Karpas-422 (cell line): ENCODE results near the gene CCDC78. TPM values are rescaled to one million over a fixed set of nuclear protein-coding genes. Genes with fewer than 3 reads are reported as not detected.
A peak's percentile ranks its signal among the peaks of the same experiment; 100 is the strongest.

Source experiments
- DNase-seq: peaks from one replicate; pipeline ENCODE4 v3.0.0-alpha.2; 2015
- H2AFZ ChIP-seq: fragments of 200-600 bp; sonication (generic); 2 replicates; pipeline ENCODE4 v1.6.1; 2014; ENCODE audit warnings: antibody characterized with exemption, low read length, mixed read lengths
- H3K27ac ChIP-seq: fragments of 200-600 bp; sonication (generic); 2 replicates; pipeline ENCODE4 v1.5.1; 2014; ENCODE audit warnings: mild to moderate bottlenecking, low read length, moderate library complexity
- H3K27me3 ChIP-seq: fragments of 200-600 bp; sonication (generic); 2 replicates; pipeline ENCODE4 v1.6.1; 2014; ENCODE audit warnings: low read length, mixed read lengths
- H3K36me3 ChIP-seq: fragments of 200-600 bp; sonication (generic); 2 replicates; pipeline ENCODE4 v1.6.1; 2014; ENCODE audit warnings: low read length, mixed read lengths; ENCODE audit not compliant: insufficient read depth
- H3K4me1 ChIP-seq: fragments of 200-600 bp; sonication (generic); 2 replicates; pipeline ENCODE4 v1.6.1; 2014; ENCODE audit warnings: mild to moderate bottlenecking, low read length, mixed read lengths
- H3K4me2 ChIP-seq: fragments of 200-600 bp; sonication (generic); 2 replicates; pipeline ENCODE4 v1.6.1; 2014; ENCODE audit warnings: low read length, low read depth, mild to moderate bottlenecking; ENCODE audit not compliant: poor library complexity, severe bottlenecking
- H3K4me3 ChIP-seq: fragments of 200-600 bp; sonication (generic); 2 replicates; pipeline ENCODE4 v1.5.1; 2014; ENCODE audit warnings: mild to moderate bottlenecking, antibody characterized with exemption, low read length, mixed read lengths
- H3K79me2 ChIP-seq: fragments of 200-600 bp; sonication (generic); 2 replicates; pipeline ENCODE4 v1.6.1; 2014; ENCODE audit warnings: mild to moderate bottlenecking, low read length, mixed read lengths
- H3K9ac ChIP-seq: fragments of 200-600 bp; sonication (generic); 2 replicates; pipeline ENCODE4 v1.6.0; 2014; ENCODE audit warnings: low read length
- H3K9me2 ChIP-seq: fragments of 200-600 bp; sonication (generic), shearing (Covaris generic); replicated peaks from 2 replicates; pipeline ENCODE4 v1.6.0; 2014; ENCODE audit warnings: mild to moderate bottlenecking, low read length, moderate library complexity; ENCODE audit not compliant: insufficient read depth
- H3K9me3 ChIP-seq: fragments of 300-700, 200-600 bp; sonication (generic); 2 replicates; pipeline ENCODE4 v1.6.1; 2014; ENCODE audit warnings: low read length, mixed read lengths
- H4K20me1 ChIP-seq: fragments of 200-600 bp; sonication (generic); 2 replicates; pipeline ENCODE4 v1.6.1; 2014; ENCODE audit warnings: mild to moderate bottlenecking, antibody characterized with exemption, low read length, low read depth; ENCODE audit not compliant: insufficient read depth
- total RNA-seq: library from RNA; depleted of rRNA; stranded (reverse); fragments of >200 nt; shearing (Covaris generic); gene quantifications from 2 replicates; pipeline ENCODE4 v1.2.3, GENCODE V29; 2014; ENCODE audit warnings: low replicate concordance

The CCDC78 gene
- total RNA-seq, 1 experiment from 2014 or later: 29.4 TPM

DNA sequence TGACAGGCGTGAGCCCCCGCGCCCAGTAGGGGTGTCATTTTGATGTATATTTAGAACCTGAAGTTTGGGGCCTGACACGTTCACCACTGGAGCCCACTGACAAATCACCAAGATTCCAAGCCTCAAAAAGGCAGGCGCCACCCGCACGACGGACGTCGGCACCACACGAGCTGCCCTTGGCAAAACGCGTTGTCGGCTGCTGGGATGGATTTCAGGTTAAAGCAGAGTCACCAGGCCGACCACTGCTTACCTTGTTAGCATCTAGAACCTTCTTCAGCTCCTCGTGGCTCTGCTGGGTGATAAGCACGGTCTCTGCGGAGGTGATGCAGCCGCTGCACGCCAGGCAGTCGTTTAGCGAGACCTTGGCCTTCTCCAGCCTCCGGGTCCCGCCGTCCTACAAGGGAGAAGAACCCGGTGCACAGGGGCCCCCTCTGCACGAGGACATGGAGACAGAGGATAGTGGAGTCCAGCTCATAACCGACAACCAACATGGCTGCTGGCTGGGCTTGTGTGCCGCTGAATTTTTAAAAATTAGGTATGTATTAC, 10.8 kb upstream of the CCDC78 start:
- peaks cover 41% of the 10 kb centered on the region for H3K4me1 ChIP-seq
- no peaks in the 10 kb centered on the region for H3K27me3 ChIP-seq
- no peaks in the 10 kb centered on the region for H3K9me3 ChIP-seq
- H3K9me2 ChIP-seq: no peaks in the 10 kb centered on the region
- H3K4me2 ChIP-seq: peak overlapping the region; percentile 98
- DNase-seq: no peak
- H3K9ac ChIP-seq: peak overlapping the region; percentile 98
- no peaks in the 10 kb centered on the region for H4K20me1 ChIP-seq
- H3K4me3 ChIP-seq: peak overlapping the region; percentile 64
- H3K36me3 ChIP-seq: peaks cover 14% of the 10 kb centered on the region; the same call in 1 of the 2 replicates
- H2AFZ ChIP-seq: no peak overlapping the region
- H3K79me2 ChIP-seq: peaks cover 7% of the 10 kb centered on the region; the same call in 1 of the 2 replicates
- H3K27ac ChIP-seq: peak overlapping the region; percentile 99

GRCh38 chr16:735982-736453, 9.8 kb upstream of the CCDC78 start:
- no peak for DNase-seq
- Histone ChIP-seq H3K9me2 (no peaks in the 10 kb centered on the region), H3K27ac (peak overlapping the region; percentile 99; the same call in 1 of the 2 replicates), H3K4me3 (no peak overlapping the region), H3K27me3 (no peaks in the 10 kb centered on the region), H3K4me2 (no peak overlapping the region), H3K9ac (no peak overlapping the region), H3K4me1 (peaks cover 49% of the 10 kb centered on the region), H3K36me3 (peaks cover 14% of the 10 kb centered on the region; the same call in 1 of the 2 replicates), H4K20me1 (no peaks in the 10 kb centered on the region), H3K79me2 (peaks cover 7% of the 10 kb centered on the region; the same call in 1 of the 2 replicates), H3K9me3 (no peaks in the 10 kb centered on the region), H2AFZ (no peak overlapping the region)

DNA sequence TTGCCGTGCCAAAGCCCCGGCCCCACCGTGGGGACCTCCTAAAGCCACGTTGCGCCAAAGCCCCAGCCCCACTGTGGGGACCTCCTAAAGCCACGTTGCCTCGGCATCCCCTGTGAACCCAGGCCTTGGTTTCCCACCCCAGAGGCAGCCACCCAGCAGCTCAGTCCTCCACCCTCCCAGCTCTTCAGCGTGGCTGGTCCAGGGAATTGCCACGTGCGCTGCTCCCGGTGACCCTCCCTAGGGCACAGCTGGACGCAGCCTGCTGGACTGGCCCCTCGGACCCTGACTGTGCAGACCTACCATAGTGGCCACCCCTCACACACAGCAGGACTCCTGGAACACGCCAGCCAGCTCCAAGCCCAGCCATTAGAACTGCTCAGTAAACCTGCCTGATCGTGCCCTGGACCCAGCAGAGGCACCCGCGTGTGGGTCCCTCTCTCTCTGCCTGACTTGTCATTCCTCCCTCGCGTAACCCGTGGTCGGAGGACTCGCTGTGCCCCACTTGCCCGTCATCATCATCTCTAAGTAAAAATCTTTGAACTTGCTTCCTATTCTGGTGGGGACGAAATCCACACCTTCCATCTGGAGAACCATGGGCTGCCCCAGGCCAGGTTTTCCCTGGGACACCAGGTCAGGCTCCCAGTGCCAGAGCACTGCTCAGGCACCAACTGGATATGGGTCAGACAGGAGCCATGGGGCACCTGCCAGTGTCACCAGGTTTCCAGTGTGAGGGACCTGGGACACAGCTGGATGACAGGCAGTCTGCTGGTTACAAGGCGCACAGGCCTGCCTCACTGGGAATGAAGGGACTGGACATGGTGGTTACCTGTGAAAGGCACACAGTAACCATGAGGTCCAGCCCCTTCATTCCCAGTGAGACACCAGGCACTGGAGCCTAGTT, 9.0 kb upstream of the CCDC78 start:
- Histone ChIP-seq H3K4me1 (peaks cover 55% of the 10 kb centered on the region), H3K9ac (no peak overlapping the region), H3K4me3 (no peak overlapping the region), H3K9me2 (no peaks in the 10 kb centered on the region), H2AFZ (no peak overlapping the region), H3K27ac (peak overlapping the region; percentile 99; the same call in 1 of the 2 replicates), H3K79me2 (peaks cover 5% of the 10 kb centered on the region), H3K4me2 (no peak overlapping the region), H4K20me1 (no peaks in the 10 kb centered on the region), H3K9me3 (no peaks in the 10 kb centered on the region), H3K36me3 (peaks cover 15% of the 10 kb centered on the region; the same call in 1 of the 2 replicates), H3K27me3 (no peaks in the 10 kb centered on the region)
- DNase-seq: no peak

DNA sequence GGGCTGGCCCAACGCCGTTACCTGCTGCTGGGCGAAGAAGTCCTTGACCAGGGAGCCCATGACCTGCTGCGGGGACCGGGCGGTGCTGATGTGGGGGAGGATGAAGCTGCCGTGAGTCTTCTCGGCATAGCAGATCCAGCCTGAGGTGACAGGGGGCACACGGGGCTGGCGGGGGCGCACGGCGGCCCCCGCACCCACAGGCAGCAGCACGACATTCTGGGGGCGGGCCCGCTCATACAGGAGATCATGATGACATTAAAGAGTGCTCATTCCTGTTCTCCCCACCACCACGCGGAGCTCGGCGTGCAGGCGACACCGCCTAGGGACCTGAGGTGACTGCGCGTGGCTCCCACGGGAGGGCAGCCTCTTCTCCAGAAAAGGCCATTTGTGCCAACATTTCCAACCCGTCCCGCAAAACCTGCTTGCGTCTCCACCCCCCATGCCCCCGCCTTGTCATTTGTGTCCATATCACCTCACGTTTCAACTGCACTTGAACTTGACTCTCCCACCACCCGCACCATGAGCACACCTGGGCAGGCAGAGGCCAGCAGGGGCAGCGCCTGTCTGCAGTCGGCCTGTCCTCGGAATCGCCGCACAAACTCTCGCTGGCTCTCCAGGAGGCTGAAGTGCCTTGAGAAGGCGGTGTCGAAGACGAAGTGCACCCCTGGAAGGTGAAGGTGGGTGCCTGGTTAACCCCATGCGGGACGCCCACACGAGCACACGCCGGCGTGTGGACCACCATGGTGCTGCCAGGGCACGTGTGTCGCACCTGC, 8.2 kb upstream of the CCDC78 start:
- no peak overlapping the region for H2AFZ ChIP-seq
- H3K4me1 ChIP-seq: peaks cover 55% of the 10 kb centered on the region
- H3K27me3 ChIP-seq: no peaks in the 10 kb centered on the region
- no peaks in the 10 kb centered on the region for H3K9me3 ChIP-seq
- peaks cover 17% of the 10 kb centered on the region; the same call in 1 of the 2 replicates for H3K36me3 ChIP-seq
- DNase-seq: no peak
- no peak overlapping the region for H3K4me2 ChIP-seq
- H3K9ac ChIP-seq: no peak overlapping the region
- H4K20me1 ChIP-seq: no peaks in the 10 kb centered on the region
- no peak overlapping the region for H3K4me3 ChIP-seq
- H3K27ac ChIP-seq: no peak overlapping the region
- no peaks in the 10 kb centered on the region for H3K9me2 ChIP-seq
- peaks cover 11% of the 10 kb centered on the region for H3K79me2 ChIP-seq

DNA sequence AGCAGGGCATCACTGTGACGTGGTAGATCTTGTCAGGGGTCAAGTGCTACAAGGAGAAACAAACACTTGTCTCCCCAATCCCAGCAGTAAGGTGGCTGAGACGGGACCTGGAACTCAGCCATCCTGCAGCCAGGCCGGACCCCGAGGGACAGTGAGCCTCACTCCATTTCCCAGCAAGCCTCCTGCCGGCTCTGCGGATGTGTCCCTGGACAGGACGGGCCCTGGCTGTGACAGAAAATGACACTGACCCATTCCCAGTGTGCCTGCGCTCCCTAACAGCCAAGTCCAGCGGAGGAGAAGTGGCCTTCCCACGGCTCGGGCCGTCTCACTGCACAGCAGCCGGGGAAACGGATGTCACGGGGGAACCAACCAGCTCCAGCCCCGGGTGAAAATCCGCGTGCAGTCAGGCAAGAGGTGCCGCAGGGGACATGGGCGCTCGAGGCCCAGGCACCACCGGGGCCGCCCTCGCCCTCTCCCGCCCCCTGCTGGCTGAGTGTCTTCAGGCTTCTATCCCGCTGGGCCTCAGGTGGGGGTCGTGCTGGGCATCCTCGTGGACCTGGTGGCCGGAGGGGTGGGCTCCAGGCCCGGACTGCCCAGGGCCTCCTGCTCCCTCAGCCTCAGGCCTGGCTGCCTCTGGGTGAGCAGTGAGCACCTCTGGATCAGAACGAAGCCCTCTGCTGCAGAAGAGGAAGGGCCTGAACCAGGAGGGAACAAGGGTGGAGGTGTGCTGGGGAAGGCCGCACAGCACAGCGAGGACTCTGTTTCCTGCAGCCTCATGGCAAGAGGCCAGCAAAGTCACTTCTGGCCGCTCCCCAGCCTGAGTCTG, 7.4 kb upstream of the CCDC78 start:
- Histone ChIP-seq H4K20me1 (no peaks in the 10 kb centered on the region), H3K36me3 (peaks cover 17% of the 10 kb centered on the region; the same call in 1 of the 2 replicates), H3K79me2 (peaks cover 18% of the 10 kb centered on the region), H3K27me3 (no peaks in the 10 kb centered on the region), H2AFZ (no peak overlapping the region), H3K4me3 (no peak overlapping the region), H3K9me3 (no peaks in the 10 kb centered on the region), H3K4me1 (peaks cover 54% of the 10 kb centered on the region), H3K27ac (no peak overlapping the region), H3K9me2 (no peaks in the 10 kb centered on the region), H3K9ac (no peak overlapping the region), H3K4me2 (no peak overlapping the region)
- DNase-seq: peak; percentile 72

DNA sequence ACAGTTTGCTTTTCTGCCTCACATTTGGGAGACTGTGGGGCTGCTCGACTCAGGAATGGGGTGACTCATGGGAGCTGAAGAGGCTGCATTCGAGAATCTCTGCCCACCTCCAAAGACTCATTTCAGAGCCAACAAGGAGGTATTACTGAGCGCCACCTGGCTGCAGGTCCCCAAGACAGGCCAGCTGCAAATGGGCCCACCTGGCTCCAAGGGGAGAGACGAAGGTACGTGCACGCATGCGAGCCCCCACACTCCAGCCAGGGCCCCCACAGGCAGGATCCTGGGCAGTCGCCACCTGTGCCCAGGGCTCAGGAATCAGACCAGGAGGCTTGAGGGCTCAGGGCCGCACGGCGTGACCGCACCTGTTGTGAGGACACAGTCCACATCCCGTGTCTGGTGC, 6.7 kb upstream of the CCDC78 start:
- Histone ChIP-seq H4K20me1 (no peaks in the 10 kb centered on the region), H3K9ac (no peak overlapping the region), H3K36me3 (peaks cover 17% of the 10 kb centered on the region; the same call in 1 of the 2 replicates), H3K4me2 (no peak overlapping the region), H3K79me2 (peaks cover 21% of the 10 kb centered on the region), H3K9me3 (no peaks in the 10 kb centered on the region), H3K4me1 (peaks cover 50% of the 10 kb centered on the region), H3K27ac (no peak overlapping the region), H3K27me3 (no peaks in the 10 kb centered on the region), H3K4me3 (no peak overlapping the region), H2AFZ (no peak overlapping the region), H3K9me2 (no peaks in the 10 kb centered on the region)
- peak; percentile 46 for DNase-seq

- H3K4me2 ChIP-seq: no peak overlapping the region
These were observed 6.1 kb upstream of the CCDC78 start for GRCh38 chr16:732332-732731.

More at GRCh38 chr16:732332-732731, 6.1 kb upstream of the CCDC78 start:
- H3K9me2 ChIP-seq: no peaks in the 10 kb centered on the region
- no peak overlapping the region for H3K27ac ChIP-seq
- H3K9ac ChIP-seq: no peak overlapping the region
- H3K36me3 ChIP-seq: peaks cover 17% of the 10 kb centered on the region; the same call in 1 of the 2 replicates
- H3K4me1 ChIP-seq: peaks cover 49% of the 10 kb centered on the region
- H3K4me3 ChIP-seq: no peak overlapping the region
- no peaks in the 10 kb centered on the region for H3K27me3 ChIP-seq
- no peaks in the 10 kb centered on the region for H3K9me3 ChIP-seq
- H3K79me2 ChIP-seq: peaks cover 24% of the 10 kb centered on the region
- DNase-seq: no peak
- H2AFZ ChIP-seq: no peak overlapping the region
- H4K20me1 ChIP-seq: no peaks in the 10 kb centered on the region
